CD4-positive, alpha-beta T cell (primary cell): ENCODE measurements around the gene LMO7. TPM values are rescaled to one million over a fixed set of nuclear protein-coding genes. Genes with fewer than 3 reads are reported as not detected.

Source experiments
- ATAC-seq: fragments of 200-7000 bp; cut with Tn5 transposase; one replicate; pipeline ENCODE4 v1.10.0; 2022; ENCODE audit warnings: mild to moderate bottlenecking; ENCODE audit not compliant: poor library complexity
- CTCF ChIA-PET: fragments of 350-600 bp; sonication (Branson Sonifier 250); formaldehyde crosslinking; loops from one replicate; lab custom pipeline; 2021; ENCODE audit warnings: antibody characterized with exemption, inconsistent platforms; lab: Charles Lee
- POLR2A ChIA-PET: fragments of 350-600 bp; sonication (Branson Sonifier 250); formaldehyde crosslinking; loops from one replicate; lab custom pipeline; 2021; ENCODE audit warnings: antibody characterized with exemption, inconsistent platforms; lab: Charles Lee
- DNase-seq, 14 experiments: peaks; one replicate each; pipeline ENCODE4 v3.0.0-alpha.2; 2013 to 2020; ENCODE audit warnings: mixed read lengths in 2 of 14
- H3K27ac ChIP-seq, 2 donors: one replicate each; pipeline versions ENCODE4 v1.5.1 to v1.7.0; 2013; ENCODE audit warnings: low read length in 2 of 2, low read depth in 1 of 2, mild to moderate bottlenecking in 1 of 2
- H3K27me3 ChIP-seq, 2 experiments: 1 replicate in 1 of 2; 2 replicates in 1 of 2; pipeline versions ENCODE4 v1.6.1 to v1.7.0; 2013; ENCODE audit warnings: low read length in 2 of 2, control low read depth in 1 of 2, mild to moderate bottlenecking in 1 of 2, moderate library complexity in 1 of 2; ENCODE audit not compliant: insufficient read depth in 2 of 2, control insufficient read depth in 1 of 2
- H3K36me3 ChIP-seq: one replicate; pipeline ENCODE4 v1.6.1; 2013; ENCODE audit warnings: low read length, control low read depth; ENCODE audit not compliant: insufficient read depth
- H3K4me1 ChIP-seq: one replicate; pipeline ENCODE4 v1.6.1; 2013; ENCODE audit warnings: low read length, control low read depth; ENCODE audit not compliant: insufficient read depth
- H3K4me3 ChIP-seq: one replicate; pipeline ENCODE4 v1.5.1; 2013; ENCODE audit warnings: mild to moderate bottlenecking, low read length, moderate library complexity
- H3K9me3 ChIP-seq, 2 experiments: 1 replicate in 1 of 2; 2 replicates in 1 of 2; pipeline versions ENCODE4 v1.6.1 to v1.7.0; 2013; ENCODE audit warnings: low read length in 2 of 2, mild to moderate bottlenecking in 2 of 2, control low read depth in 1 of 2, moderate library complexity in 1 of 2; ENCODE audit not compliant: control insufficient read depth in 1 of 2, insufficient read depth in 1 of 2
- H3K27ac Mint-ChIP-seq: one replicate; pipeline ENCODE4 v1.8.0; 2020; ENCODE audit warnings: mixed read lengths
- H3K27me3 Mint-ChIP-seq: one replicate; pipeline ENCODE4 v1.8.0; 2021; ENCODE audit warnings: mixed read lengths
- H3K36me3 Mint-ChIP-seq: one replicate; pipeline ENCODE4 v1.8.0; 2021; ENCODE audit warnings: low read depth, mixed read lengths
- H3K4me1 Mint-ChIP-seq: one replicate; pipeline ENCODE4 v1.8.0; 2021; ENCODE audit warnings: low read depth, mixed read lengths
- H3K4me3 Mint-ChIP-seq: one replicate; pipeline ENCODE4 v1.8.0; 2020; ENCODE audit warnings: mild to moderate bottlenecking, mixed read lengths
- H3K9me3 Mint-ChIP-seq: one replicate; pipeline ENCODE4 v1.8.0; 2020; ENCODE audit warnings: mixed read lengths
- CTCF ChIP-seq: fragments of 200-600 bp; IDR thresholded peaks from one replicate; pipeline ENCODE4 v1.8.0; 2022; ENCODE audit warnings: antibody characterized with exemption, mild to moderate bottlenecking
- intact Hi-C, 2 experiments: fragments of 100-400 bp; cut with DNase I in 1 of 2; cut with micrococcal nuclease in 1 of 2; formaldehyde crosslinking; loops; one replicate each; pipeline versions ENCODE4 v1.15.1 to v1.9.0; 2023 to 2025; cut with DNase I, micrococcal nuclease
- total RNA-seq, 174 experiments: library from RNA in 2 of 174; stranded (reverse) in 2 of 174; gene quantifications; one replicate each; pipeline ENCODE4 v1.2.3 and lab custom pipeline; 2021 to 2026

The LMO7 gene
- total RNA-seq, 2 experiments from 2014 or later, result 35.2 to 36.3 TPM

GRCh38 chr13:75736173-75736572 is 100.0 kb downstream of the LMO7 start:
- DNase-seq (no peak), ATAC-seq (no peak)
- ChIA-PET CTCF (no interaction called here), POLR2A (no interaction called here)
- no peak for TF ChIP-seq CTCF
- Mint-ChIP-seq H3K4me3 (no peak overlapping the region), H3K27ac (no peak overlapping the region), H3K9me3 (peaks cover 3% of the 10 kb centered on the region), H3K4me1 (no peaks in the 10 kb centered on the region), H3K27me3 (no peaks in the 10 kb centered on the region), H3K36me3 (peaks cover 20% of the 10 kb centered on the region)
- H3K27ac ChIP-seq, result no peak overlapping the region
- no peaks in the 10 kb centered on the region for H3K4me1 ChIP-seq
- no peaks in the 10 kb centered on the region for H3K36me3 ChIP-seq
- intact Hi-C loops, result no loop called here
- no peak overlapping the region for H3K4me3 ChIP-seq
- H3K9me3 ChIP-seq, result no peaks in the 10 kb centered on the region
- H3K27me3 ChIP-seq, result no peaks in the 10 kb centered on the region

- Histone ChIP-seq H3K27ac (no peak overlapping the region), H3K9me3 (no peaks in the 10 kb centered on the region), H3K4me3 (no peak overlapping the region), H3K4me1 (no peaks in the 10 kb centered on the region), H3K27me3 (no peaks in the 10 kb centered on the region), H3K36me3 (no peaks in the 10 kb centered on the region)
- no peak for TF ChIP-seq CTCF
- intact Hi-C loops, result no loop called here
- Mint-ChIP-seq H3K27me3 (no peaks in the 10 kb centered on the region), H3K4me1 (no peaks in the 10 kb centered on the region), H3K27ac (no peak overlapping the region), H3K36me3 (peaks cover 4% of the 10 kb centered on the region), H3K4me3 (no peak overlapping the region), H3K9me3 (peaks cover under 1% of the 10 kb centered on the region)
- POLR2A ChIA-PET, result no interaction called here
- CTCF ChIA-PET, result no interaction called here
- DNase-seq (no peak), ATAC-seq (no peak)
Measured at GRCh38 chr13:75738841-75739240, 102.7 kb downstream of the LMO7 start.

- Histone ChIP-seq H3K27ac (no peak overlapping the region), H3K36me3 (no peaks in the 10 kb centered on the region), H3K4me3 (no peak overlapping the region), H3K9me3 (no peaks in the 10 kb centered on the region), H3K4me1 (no peaks in the 10 kb centered on the region), H3K27me3 (no peaks in the 10 kb centered on the region)
- Mint-ChIP-seq H3K27me3 (no peaks in the 10 kb centered on the region), H3K9me3 (no peaks in the 10 kb centered on the region), H3K4me3 (no peak overlapping the region), H3K4me1 (no peaks in the 10 kb centered on the region), H3K36me3 (no peaks in the 10 kb centered on the region), H3K27ac (no peak overlapping the region)
- intact Hi-C loops, result no loop called here
- ATAC-seq, result no peak
- POLR2A ChIA-PET, result no interaction called here
- no peak for DNase-seq
- CTCF ChIA-PET, result no interaction called here
- TF ChIP-seq CTCF, result no peak
Measured at GRCh38 chr13:75739244-75739868, 103.2 kb downstream of the LMO7 start.
